ENCODE results near the gene UBA52. TPM values are rescaled to one million over a fixed set of nuclear protein-coding genes. Genes with fewer than 3 reads are reported as not detected.

UBA52 gene
- total RNA-seq, 4 donors from 2014 or later: 405 to 1,087 (median 865) TPM

- peak overlapping the region; percentile 42 for H3K4me3 ChIP-seq
- no peak for DNase-seq (ENCODE audit: low spot score in 2 of 2)
- TF ChIP-seq POLR2A (IDR thresholded peaks at IDR 0.05): no peak
- peak; percentile 91 to 97 for TF ChIP-seq CTCF (IDR thresholded peaks at IDR 0.05)
These were observed 22.6 kb downstream of the UBA52 start for GRCh38 chr19:18594096-18594823.

DNA sequence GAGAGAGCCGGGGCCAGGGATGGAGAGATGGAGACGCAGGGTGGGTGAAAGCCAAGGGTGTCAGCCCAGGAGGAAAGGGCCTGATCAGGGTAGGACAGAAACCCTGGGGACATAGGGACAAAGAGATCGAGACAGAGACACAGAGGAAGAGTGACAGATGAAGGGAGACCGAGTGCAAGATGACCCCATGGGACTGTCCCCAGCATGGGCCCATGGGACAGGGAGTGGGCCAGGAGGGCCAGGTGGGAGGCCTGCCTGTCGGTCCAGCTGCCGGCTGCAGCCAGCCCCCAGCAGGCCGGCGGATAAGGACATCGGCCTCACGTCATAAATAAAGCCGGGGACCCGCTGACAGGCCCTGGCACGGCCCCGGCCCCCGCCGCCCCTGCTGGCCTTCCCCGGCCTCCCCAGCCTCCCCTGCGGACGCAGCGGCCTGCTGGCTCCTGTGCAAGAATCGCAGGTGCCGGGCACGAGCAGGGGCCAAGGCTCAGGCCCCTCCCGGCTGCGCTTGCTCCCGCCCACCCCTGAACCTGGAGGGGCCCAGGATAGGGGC, 23.2 kb downstream of the UBA52 start:
- H3K4me3 ChIP-seq: peak overlapping the region; percentile 42
- peaks cover 22% of the 10 kb centered on the region for H3K27me3 ChIP-seq
- H3K4me1 ChIP-seq: peaks cover 37% of the 10 kb centered on the region
- peaks cover 11% of the 10 kb centered on the region for H3K36me3 ChIP-seq
- DNase-seq (ENCODE audit: low spot score in 2 of 2): no peak
- no peak overlapping the region for H3K27ac ChIP-seq
- H3K9me3 ChIP-seq: no peaks in the 10 kb centered on the region
- no peak for TF ChIP-seq POLR2A (IDR thresholded peaks at IDR 0.05)
- no peak for TF ChIP-seq POLR2AphosphoS5 (IDR thresholded peaks at IDR 0.05)
- no peak for TF ChIP-seq EP300 (IDR thresholded peaks at IDR 0.05)
- TF ChIP-seq CTCF (IDR thresholded peaks at IDR 0.05): no peak
- WGBS: 43% methylated on average over 10 of the region's 26 CpGs

More at GRCh38 chr19:18594096-18594823, 22.6 kb downstream of the UBA52 start:
- 3% methylated on average over 28 of the region's 54 CpGs for WGBS
- Histone ChIP-seq H3K27ac (no peak overlapping the region), H3K9me3 (no peaks in the 10 kb centered on the region), H3K27me3 (peaks cover 15% of the 10 kb centered on the region), H3K36me3 (peaks cover 11% of the 10 kb centered on the region), H3K4me1 (peaks cover 43% of the 10 kb centered on the region)

DNA sequence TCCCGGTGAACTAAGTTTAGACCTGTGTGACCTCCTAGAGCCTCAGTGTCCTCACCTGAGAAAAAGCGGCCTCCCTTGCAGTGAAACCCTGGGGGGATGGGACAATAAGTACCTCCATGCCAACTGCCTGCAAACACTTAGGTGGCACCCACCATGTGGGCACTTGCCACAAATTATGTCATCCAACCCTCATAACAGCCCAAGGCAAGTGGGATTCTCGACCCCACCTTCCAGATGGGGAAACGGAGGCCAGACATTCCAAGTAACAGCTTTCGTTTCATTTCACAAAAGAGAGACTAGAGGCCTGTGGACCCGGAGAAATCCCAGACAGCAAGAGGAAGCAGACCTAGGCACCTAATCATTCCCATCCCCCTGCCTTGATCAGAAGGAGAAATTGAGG, 23.8 kb downstream of the UBA52 start:
- WGBS: 73% methylated on average over 5 of the region's 6 CpGs
- peaks cover 22% of the 10 kb centered on the region for H3K27me3 ChIP-seq

DNA sequence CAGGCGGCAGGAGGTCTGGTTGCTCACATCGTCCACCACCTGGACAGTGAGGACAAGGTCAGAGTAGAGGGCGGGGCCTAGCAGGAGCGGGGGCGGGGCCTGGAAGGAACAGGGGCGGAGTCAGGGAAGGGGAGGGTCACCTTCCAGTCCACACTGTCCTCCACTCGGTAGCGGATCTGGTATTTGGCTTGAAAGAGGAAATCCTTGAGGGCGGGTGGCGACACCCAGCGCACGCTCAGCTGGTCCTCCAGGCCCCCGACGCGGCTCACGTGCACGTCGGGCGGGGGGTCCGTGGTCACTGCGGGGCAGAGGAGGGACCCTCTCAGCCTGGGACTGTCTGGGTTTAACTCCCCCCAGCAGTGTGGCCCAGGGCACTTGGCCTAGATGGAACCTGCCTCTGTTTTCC, 25.1 kb downstream of the UBA52 start:
- Histone ChIP-seq H3K36me3 (peaks cover 3% of the 10 kb centered on the region), H3K27me3 (peaks cover 22% of the 10 kb centered on the region), H3K9me3 (no peaks in the 10 kb centered on the region), H3K4me3 (no peak overlapping the region), H3K4me1 (peaks cover 26% of the 10 kb centered on the region), H3K27ac (no peak overlapping the region)
- 69% methylated on average over 19 of the region's 21 CpGs for WGBS
- DNase-seq (ENCODE audit: low spot score in 2 of 2): peak in 1 of 2 donors; percentile 69
- TF ChIP-seq POLR2AphosphoS5 (IDR thresholded peaks at IDR 0.05) (no peak), CTCF (IDR thresholded peaks at IDR 0.05) (no peak), POLR2A (IDR thresholded peaks at IDR 0.05) (no peak)

More for the DNA sequence above, 23.8 kb downstream of the UBA52 start:
- Histone ChIP-seq H3K27ac (no peak overlapping the region), H3K4me1 (peaks cover 32% of the 10 kb centered on the region), H3K4me3 (no peak overlapping the region), H3K36me3 (peaks cover 11% of the 10 kb centered on the region), H3K9me3 (no peaks in the 10 kb centered on the region)
- TF ChIP-seq CTCF (IDR thresholded peaks at IDR 0.05): no peak
- no peak for TF ChIP-seq EP300 (IDR thresholded peaks at IDR 0.05)
- no peak for TF ChIP-seq POLR2AphosphoS5 (IDR thresholded peaks at IDR 0.05)
- TF ChIP-seq POLR2A (IDR thresholded peaks at IDR 0.05): no peak
- no peak for DNase-seq (ENCODE audit: low spot score in 2 of 2)

DNA sequence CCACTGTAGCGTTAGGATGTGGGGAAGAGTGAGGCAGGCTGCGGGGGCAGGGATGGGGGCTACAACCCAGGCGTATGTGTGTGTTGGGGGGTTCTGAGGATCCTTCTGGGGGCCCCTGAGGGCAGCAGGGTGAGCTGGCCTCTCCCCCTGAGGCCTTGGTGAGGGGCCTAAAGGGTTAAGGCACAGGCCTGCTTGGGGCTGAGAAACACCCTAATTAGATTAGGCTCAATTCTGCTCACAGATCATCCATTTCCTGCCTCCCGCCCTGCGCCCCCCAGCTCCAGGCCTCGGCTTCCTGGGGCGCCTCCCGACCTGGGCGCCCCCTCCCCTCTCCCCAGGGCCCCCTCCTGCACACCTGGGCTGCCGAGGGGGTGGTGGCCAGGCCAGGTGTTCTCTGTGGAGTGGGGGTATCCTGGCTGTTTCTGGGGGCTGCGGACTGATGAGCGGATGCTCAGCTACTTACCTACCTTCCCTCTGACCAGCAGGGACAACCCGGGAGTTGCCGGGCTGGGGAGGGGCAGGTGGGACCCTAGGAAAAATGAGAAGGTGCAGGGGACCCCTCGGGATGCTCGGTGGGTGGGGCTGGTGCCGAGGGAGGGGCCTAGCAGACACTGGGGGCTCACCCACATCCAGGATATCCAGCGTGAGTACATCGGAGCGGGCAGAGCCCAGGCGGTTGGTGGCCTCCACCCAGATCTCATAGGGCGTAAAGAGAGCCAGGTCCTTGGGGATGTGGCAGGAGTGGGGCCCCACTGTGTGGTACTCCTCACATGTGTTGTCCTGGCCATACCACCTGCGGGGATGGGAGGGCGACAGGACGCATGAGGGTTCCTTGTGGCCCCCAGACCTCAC, 26.4 kb downstream of the UBA52 start:
- peaks cover 22% of the 10 kb centered on the region for H3K27me3 ChIP-seq
- DNase-seq (ENCODE audit: low spot score in 2 of 2): no peak
- H3K36me3 ChIP-seq: no peaks in the 10 kb centered on the region
- peaks cover 22% of the 10 kb centered on the region for H3K4me1 ChIP-seq
- H3K9me3 ChIP-seq: no peaks in the 10 kb centered on the region
- H3K4me3 ChIP-seq: no peak overlapping the region
- WGBS: 76% methylated on average over 16 of the region's 25 CpGs
- no peak overlapping the region for H3K27ac ChIP-seq
- TF ChIP-seq CTCF (IDR thresholded peaks at IDR 0.05) (no peak), EP300 (IDR thresholded peaks at IDR 0.05) (no peak)
